ENCODE data around the gene GRIA3.

DNA sequence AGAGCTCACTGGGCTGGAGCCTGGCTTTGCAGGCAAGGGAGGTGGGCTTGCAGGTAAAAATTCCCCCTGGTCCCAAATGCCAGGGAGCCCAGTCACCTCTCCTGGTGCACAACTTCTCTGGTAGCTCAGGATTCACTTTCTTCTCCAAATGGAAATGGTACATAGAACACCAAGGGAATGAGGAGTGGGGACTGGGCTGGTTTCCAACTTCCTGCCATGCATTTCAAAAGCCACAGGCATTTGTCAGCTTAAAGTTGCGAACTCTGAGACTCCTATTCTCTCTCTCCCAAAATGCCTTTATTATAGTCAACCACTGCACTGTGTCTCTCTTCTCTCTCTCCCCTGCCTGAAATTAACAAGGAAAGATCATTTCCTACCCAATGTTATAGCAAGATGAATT is 177.3 kb downstream of the GRIA3 start:
- TF ChIP-seq, protein P1, sequence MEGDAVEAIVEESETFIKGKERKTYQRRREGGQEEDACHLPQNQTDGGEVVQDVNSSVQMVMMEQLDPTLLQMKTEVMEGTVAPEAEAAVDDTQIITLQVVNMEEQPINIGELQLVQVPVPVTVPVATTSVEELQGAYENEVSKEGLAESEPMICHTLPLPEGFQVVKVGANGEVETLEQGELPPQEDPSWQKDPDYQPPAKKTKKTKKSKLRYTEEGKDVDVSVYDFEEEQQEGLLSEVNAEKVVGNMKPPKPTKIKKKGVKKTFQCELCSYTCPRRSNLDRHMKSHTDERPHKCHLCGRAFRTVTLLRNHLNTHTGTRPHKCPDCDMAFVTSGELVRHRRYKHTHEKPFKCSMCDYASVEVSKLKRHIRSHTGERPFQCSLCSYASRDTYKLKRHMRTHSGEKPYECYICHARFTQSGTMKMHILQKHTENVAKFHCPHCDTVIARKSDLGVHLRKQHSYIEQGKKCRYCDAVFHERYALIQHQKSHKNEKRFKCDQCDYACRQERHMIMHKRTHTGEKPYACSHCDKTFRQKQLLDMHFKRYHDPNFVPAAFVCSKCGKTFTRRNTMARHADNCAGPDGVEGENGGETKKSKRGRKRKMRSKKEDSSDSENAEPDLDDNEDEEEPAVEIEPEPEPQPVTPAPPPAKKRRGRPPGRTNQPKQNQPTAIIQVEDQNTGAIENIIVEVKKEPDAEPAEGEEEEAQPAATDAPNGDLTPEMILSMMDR (IDR thresholded peaks at IDR 0.05 in 2 of 3, conservative IDR thresholded peaks at IDR 0.05 in 1 of 3; ENCODE audit: borderline replicate concordance in 1 of 3, insufficient read depth in 1 of 3, low read depth in 2 of 3, low read length in 2 of 3), result no peak
- TF ChIP-seq RAD21 (IDR thresholded peaks at IDR 0.05; ENCODE audit: low read depth), result no peak
- no peak for TF ChIP-seq TCF7L2 (IDR thresholded peaks at IDR 0.05; ENCODE audit: borderline replicate concordance, extremely low read depth, insufficient read depth, insufficient read length)
- TF ChIP-seq JUND (IDR thresholded peaks at IDR 0.05), result no peak
- no peak for TF ChIP-seq SIN3A (IDR thresholded peaks at IDR 0.05; ENCODE audit: low read depth)
- no peak for TF ChIP-seq ZNF274 (IDR thresholded peaks at IDR 0.05; ENCODE audit: low read depth, low read length)
- no peak for TF ChIP-seq EGR1 (IDR thresholded peaks at IDR 0.05; ENCODE audit: low read depth)
- TF ChIP-seq SP1 (IDR thresholded peaks at IDR 0.05; ENCODE audit: low read depth), result no peak
- TF ChIP-seq CBX3 (IDR thresholded peaks at IDR 0.05; ENCODE audit: low read depth), result no peak
- TF ChIP-seq POLR2A (IDR thresholded peaks at IDR 0.05; ENCODE audit: borderline replicate concordance, extremely low read depth, insufficient read depth, insufficient read length), result no peak
